Urinary bladder (tissue), 4 donors: ENCODE measurements around the gene GHR. TPM values are rescaled to one million over a fixed set of nuclear protein-coding genes. Genes with fewer than 3 reads are reported as not detected.

ENCODE experiments used
- DNase-seq: peaks from one replicate; pipeline ENCODE4 v3.0.0-alpha.2; 2015; ENCODE audit errors: extremely low spot score
- H3K27ac ChIP-seq: one replicate; pipeline ENCODE4 v1.5.1; 2013; ENCODE audit warnings: low read depth, mild to moderate bottlenecking, moderate library complexity
- H3K36me3 ChIP-seq: one replicate; pipeline ENCODE4 v1.6.1; 2013; ENCODE audit warnings: mild to moderate bottlenecking, moderate library complexity; ENCODE audit not compliant: insufficient read depth
- H3K4me1 ChIP-seq: one replicate; pipeline ENCODE4 v1.6.1; 2013; ENCODE audit warnings: mild to moderate bottlenecking, moderate library complexity; ENCODE audit not compliant: insufficient read depth
- H3K4me3 ChIP-seq: one replicate; pipeline ENCODE4 v1.5.1; 2013; ENCODE audit warnings: low read depth, low read length
- WGBS: extraction: QIAGEN DNeasy Blood & Tissue Kit; methylation state at CpG from one replicate; pipeline ENCODE4 v1.1.7; 2013; 5-methylcytosine and 5-hydroxymethylcytosine counted together
- polyA plus RNA-seq: library from polyadenylated mRNA; stranded (reverse); fragments of 200-250 nt; gene quantifications from one replicate; pipeline ENCODE4 v1.2.3, GENCODE V29; 2013
- total RNA-seq: library from RNA; depleted of rRNA; stranded (reverse); fragments of >200 nt; gene quantifications from one replicate; pipeline ENCODE4 v1.2.3, GENCODE V29; 2014
- donor health status: healthy with polysubstance abuse.
- donor health status: healthy.

GHR gene
- total and polyA plus RNA-seq, 2 donors, result 10.1 to 34.6 TPM

DNA sequence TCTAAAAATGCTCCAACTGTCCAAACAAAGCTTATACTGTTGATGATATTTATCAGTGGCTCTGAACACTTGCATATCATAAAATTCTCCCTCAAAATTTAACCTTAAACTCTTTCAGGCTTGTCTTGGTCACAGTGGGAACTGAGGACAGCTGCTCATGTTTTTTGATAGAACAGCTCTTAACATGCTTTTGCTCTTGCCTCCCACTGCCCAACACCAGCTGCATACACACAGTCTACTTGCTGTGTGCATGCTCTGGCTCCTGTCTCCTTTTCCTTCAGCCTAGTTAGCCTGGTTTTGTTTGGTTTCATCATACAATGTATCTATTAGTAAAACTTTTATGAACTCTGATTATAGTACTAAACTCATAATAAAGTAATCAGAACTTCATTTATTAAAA lies 64.6 kb downstream of the GHR start:
- no peaks in the 10 kb centered on the region for H3K4me1 ChIP-seq
- no peak for DNase-seq
- no peaks in the 10 kb centered on the region for H3K36me3 ChIP-seq
- H3K4me3 ChIP-seq, result no peak overlapping the region
- no peak overlapping the region for H3K27ac ChIP-seq

DNA sequence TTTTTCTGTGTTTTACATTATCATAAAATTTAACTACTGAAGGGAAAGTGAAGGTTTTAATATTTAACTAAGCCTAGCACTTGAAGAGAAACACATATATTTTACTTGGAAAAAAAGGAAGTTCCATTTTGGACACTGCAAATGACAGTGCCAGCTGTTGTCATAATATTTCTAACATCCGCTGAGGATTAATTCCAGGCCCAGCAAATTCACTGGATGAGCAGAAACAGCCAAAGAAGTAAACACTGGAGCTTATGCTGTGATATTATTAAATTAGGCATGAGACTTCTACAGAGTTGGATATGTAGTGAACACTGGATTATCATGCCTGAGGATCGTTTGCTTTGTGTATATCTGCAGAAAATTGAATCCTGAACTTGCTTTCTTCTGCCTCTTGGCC lies 67.6 kb downstream of the GHR start:
- Histone ChIP-seq H3K27ac (no peak overlapping the region), H3K36me3 (no peaks in the 10 kb centered on the region), H3K4me1 (no peaks in the 10 kb centered on the region), H3K4me3 (no peak overlapping the region)
- WGBS, result 26% methylated on average over 2 of the region's 2 CpGs
- no peak for DNase-seq

DNA sequence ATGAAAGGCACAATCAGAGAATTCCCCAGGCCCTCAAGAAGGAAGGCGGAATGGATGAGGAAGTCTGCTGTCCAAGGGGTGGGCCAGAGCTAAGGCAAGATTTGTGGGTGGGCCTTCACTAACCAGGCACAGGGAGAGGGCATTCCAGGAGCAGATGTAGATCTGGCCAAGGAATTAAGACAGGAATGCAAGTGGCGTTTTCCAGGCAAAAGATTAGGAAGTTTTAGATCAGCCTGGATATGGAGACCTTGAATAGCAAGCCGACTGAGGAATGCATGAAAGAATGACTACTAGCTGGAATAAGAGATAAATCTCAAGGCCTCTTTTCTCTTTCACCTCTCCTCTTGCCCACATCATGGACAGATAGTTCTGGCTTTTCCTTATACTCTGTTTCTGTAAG lies 68.5 kb downstream of the GHR start:
- no peak overlapping the region for H3K4me3 ChIP-seq
- no peak for DNase-seq
- H3K36me3 ChIP-seq, result no peaks in the 10 kb centered on the region
- WGBS, result 42% methylated on average over 3 of the region's 3 CpGs
- no peaks in the 10 kb centered on the region for H3K4me1 ChIP-seq
- no peak overlapping the region for H3K27ac ChIP-seq

DNA sequence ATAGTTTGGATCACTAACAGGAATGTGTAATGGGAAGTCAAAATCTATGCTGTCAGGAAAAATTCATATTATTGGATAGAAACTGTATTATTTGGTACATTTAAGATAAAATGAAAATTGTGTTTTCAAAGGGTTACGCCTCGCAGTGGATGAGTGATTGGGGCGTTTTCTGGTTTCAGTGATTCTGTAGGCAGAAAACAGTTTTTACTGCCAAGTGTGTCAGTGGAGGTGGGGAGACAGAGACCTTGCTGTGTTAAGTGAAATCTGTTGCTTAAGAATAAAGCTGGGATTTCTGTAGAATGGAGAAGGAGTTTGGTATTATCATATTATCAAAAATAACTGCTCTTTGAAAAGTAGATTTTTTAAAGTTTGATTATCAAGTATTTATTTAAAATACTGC lies 69.7 kb downstream of the GHR start:
- no peak for DNase-seq
- H3K4me1 ChIP-seq, result no peaks in the 10 kb centered on the region
- H3K36me3 ChIP-seq, result no peaks in the 10 kb centered on the region
- H3K27ac ChIP-seq, result no peak overlapping the region
- H3K4me3 ChIP-seq, result no peak overlapping the region
- 77% methylated on average over 3 of the region's 3 CpGs for WGBS

DNA sequence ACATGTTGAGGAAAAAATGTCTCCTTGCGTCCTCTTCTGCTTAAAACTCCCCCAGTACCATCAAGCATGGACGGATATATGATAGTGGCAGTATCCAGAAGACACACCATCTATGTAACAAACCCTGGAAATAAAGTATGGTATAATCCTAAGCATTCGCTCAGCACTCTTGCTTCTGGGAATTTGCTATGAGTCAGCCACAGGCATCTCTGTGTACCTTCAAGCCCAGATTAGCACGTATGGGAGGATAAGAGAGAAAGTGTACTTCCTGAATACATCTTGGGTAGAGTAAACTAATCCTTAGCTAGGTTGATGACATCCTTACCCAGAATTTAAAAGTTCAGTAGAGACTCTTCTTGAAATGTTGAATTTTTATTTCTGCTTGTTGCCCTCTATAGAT lies 71.2 kb downstream of the GHR start:
- 87% methylated on average over 4 of the region's 4 CpGs for WGBS
- Histone ChIP-seq H3K27ac (no peak overlapping the region), H3K4me3 (no peak overlapping the region), H3K4me1 (no peaks in the 10 kb centered on the region), H3K36me3 (no peaks in the 10 kb centered on the region)
- no peak for DNase-seq

DNA sequence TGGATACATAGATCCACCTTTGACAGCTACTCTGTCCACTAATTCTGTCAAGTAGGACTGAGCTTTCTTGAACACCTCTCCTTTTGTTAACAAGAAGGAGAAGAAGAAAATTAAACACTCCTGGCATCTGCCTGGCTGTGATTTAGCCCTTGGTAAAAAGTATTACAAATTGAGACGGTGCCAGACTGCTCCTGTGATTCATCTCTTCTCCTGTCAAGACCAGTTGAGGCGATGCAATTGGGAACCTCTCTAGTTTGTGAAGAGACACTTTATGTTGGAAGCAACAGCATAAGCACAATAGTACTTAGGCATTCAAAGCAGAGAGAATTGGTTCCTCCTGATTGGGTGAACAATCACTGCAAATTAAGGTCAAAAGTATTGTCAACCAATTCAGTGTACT lies 72.7 kb downstream of the GHR start:
- 49% methylated on average over 2 of the region's 2 CpGs for WGBS
- no peaks in the 10 kb centered on the region for H3K4me1 ChIP-seq
- no peak for DNase-seq
- no peaks in the 10 kb centered on the region for H3K36me3 ChIP-seq
- no peak overlapping the region for H3K27ac ChIP-seq
- H3K4me3 ChIP-seq, result no peak overlapping the region

DNA sequence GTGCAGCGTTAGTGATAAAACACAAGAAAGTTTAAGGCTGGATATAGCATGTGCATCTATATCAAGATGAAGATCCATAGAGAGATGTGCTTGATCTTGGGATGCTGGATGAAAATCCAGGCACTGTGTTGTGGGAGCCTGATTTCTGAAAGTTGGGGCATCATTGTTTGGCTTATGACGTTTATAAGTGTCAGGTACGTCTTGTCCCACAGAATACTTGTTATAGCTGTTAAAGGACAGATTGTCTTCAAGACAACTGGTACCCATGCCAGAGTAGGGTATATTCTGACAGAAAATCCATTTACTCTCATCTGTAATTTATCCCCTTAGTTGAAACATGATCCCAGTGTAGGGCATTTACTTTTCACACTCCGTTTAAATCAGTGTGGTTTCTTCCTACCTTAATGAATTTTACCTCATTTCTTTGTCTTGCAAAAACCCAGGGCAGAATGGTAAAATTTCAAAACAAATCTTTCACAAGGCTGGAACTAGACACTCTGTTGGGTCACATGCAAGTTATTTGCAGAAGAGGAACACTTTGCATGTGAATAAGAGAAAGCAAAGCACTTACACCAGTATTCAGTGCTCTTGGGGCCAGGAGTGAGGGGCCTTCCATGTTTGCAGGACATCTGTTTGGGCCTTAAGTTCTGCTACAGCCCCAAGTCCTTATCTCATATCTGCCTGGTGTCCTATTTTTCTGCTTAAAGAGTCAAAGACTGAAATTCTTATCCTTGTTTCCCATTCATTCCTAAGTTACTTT lies 73.3 kb downstream of the GHR start:
- H3K36me3 ChIP-seq, result no peaks in the 10 kb centered on the region
- 84% methylated on average over 4 of the region's 4 CpGs for WGBS
- no peak for DNase-seq
- H3K27ac ChIP-seq, result no peak overlapping the region
- no peak overlapping the region for H3K4me3 ChIP-seq
- no peaks in the 10 kb centered on the region for H3K4me1 ChIP-seq

DNA sequence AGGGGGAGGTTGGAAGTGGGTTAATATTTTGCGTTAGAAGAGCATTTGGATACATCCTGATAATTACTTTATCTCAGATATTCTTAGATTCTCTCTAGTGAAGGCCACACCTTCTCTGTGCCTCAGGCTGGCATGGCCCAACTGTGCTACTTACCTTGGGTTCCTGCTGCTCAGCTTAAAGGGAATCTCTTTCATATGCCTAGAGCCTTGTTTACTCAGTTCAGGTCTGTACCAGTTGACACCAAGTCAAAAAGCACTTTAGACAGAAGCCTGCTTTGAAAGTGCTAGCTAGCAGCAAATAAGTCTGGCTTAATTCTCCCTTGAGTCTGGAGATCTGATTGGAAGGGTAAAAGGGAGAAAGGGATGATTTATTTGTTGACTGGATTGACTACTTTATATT lies 74.8 kb downstream of the GHR start:
- H3K4me1 ChIP-seq, result peaks cover 1% of the 10 kb centered on the region

DNA sequence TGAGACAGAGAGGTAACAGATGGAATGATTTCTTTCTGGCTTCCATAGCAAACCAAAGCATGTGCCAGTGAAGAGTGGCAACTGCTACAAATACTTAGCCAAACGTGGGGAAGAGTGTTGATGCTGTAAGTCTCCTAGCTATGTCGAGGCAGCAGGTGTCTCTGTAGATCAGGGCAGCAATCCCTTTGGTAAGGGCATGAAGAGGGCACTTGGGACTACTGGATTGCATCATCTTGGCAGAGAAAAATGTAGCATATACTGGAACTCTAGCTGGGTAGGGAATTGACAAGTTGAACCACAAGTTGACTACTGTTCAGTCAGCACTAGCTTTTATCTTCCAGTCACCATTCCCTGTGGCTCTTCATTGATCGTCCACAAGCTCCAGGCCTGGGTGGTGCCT lies 75.8 kb downstream of the GHR start:
- DNase-seq, result no peak
- WGBS, result 81% methylated on average over 3 of the region's 3 CpGs
- Histone ChIP-seq H3K4me3 (no peak overlapping the region), H3K27ac (no peak overlapping the region), H3K4me1 (peaks cover 1% of the 10 kb centered on the region), H3K36me3 (no peaks in the 10 kb centered on the region)

More for the DNA sequence above, 74.8 kb downstream of the GHR start:
- no peak for DNase-seq
- Histone ChIP-seq H3K27ac (no peak overlapping the region), H3K4me3 (no peak overlapping the region), H3K36me3 (no peaks in the 10 kb centered on the region)
- WGBS, result 89% methylated on average over 1 of the region's 1 CpG

DNA sequence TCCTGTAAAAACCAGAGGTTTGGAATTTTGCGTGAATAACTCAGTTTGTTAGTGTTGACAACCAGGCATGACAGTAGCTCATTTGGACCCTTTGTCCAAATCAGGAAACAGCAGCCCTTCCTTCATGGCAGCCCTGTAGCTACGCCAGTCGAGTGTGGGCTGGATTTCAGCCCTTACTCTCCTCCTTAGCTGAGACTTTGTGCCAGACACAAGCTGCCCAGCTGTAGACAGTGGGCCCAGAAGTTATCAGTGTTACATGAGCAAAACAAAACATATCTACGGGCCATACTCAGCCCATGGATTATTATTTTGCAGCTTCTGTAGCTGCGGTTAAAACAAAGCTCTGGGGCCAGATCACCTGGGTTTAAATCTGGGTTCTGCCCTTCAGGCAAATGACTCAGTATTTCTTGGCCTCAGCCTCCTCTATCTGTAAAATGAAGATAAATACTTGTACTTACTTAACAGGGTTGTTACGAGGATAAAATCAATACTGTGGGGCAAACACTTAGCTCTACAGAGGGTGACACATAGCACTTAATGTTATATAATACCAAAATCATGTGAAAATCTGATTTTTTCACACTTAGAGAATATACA lies 76.9 kb downstream of the GHR start:
- 45% methylated on average over 6 of the region's 6 CpGs for WGBS
- no peaks in the 10 kb centered on the region for H3K36me3 ChIP-seq
- DNase-seq, result no peak
- no peak overlapping the region for H3K4me3 ChIP-seq
- H3K27ac ChIP-seq, result no peak overlapping the region
- H3K4me1 ChIP-seq, result peaks cover 1% of the 10 kb centered on the region

DNA sequence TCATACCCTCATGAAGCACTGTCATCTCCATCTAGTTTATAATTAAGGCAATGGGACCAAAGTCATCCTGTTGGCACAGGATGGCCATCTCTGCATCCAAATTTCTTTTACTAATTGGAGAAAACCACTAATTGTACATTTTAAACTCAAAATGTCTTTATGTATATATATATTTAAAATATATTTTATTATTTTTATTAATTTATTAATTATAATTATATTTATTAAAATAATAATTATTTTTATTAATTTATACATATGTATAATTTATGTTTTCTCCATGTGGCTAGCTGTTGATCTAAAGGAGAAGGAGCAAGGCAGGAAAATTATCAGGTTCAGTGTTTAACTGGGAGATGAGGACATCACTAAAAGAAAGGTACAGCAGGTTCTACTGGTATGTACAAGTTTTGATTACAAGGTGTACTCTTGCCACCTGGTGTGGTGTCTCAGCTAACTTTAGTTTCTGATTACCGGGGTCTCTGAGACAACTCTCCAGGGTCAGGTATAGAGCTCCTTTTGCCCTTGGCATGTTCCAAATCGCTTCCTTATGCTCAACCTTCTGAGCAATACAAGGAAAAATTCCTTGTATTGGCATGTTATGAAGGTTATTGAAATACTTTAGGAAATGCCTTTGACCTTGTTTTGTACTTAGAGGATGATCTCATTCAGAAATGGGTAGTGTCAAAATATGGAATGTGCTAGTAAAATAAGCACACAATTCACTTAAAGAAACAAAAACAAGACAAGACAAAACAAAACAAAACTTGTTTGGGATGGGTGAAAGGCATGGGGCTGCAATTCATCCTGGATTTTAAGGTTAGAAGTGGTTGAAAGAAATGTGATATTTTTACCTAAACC lies 79.6 kb downstream of the GHR start:
- no peak overlapping the region for H3K27ac ChIP-seq
- no peak overlapping the region for H3K4me3 ChIP-seq
- WGBS, result 80% methylated on average over 2 of the region's 2 CpGs
- H3K4me1 ChIP-seq, result peaks cover 1% of the 10 kb centered on the region
- DNase-seq, result no peak
- no peaks in the 10 kb centered on the region for H3K36me3 ChIP-seq

DNA sequence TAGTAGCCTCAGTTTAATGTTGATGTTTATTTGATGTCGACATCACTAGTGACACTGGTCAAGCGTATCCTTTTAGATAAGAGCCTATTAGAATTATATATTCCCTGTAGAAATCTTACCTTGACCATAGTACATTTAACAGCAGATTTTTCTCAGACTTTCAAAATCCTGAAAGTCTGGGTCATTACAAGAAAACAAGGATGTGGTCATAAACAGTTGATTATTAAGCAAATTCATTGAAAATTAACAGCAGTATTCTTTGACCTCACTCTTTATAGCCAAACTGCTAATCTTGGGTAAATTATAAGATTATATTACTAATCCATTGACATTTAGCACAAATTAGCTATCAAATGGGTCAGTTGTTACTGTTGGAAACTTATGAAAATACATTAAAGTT lies 83.4 kb downstream of the GHR start:
- Histone ChIP-seq H3K4me3 (no peak overlapping the region), H3K4me1 (peaks cover 1% of the 10 kb centered on the region), H3K27ac (no peak overlapping the region), H3K36me3 (no peaks in the 10 kb centered on the region)
- no peak for DNase-seq
- WGBS, result 90% methylated on average over 2 of the region's 2 CpGs

DNA sequence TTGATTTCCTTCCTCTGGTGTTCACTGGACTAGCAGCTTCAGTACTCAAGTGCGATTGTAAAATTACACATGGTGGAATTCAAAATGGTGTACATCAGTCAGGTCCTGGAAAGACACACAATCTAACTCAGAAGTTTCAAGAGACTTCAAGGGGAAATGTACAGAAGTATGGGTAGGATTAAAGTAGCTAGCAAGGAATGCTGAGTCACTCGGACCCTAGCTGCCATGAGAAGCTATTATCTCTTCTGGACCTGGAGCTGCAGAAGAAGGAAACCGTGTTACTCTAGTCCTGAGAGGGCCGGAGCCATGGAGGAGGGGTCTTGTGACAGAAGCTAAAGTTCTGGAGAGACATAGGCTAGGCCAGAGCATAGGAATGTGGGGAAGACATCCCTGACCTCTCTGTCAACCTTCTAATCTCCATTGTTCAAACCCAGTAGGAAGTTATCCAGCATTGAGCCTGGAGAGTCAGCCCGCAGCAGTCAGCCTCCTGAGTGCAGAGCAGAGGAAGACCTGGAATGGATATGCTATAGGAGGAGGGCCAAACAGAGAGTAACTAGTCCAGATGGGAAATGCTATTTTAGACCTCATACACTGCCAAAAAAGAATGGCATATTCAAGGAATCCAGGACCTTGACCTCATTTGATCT lies 84.3 kb downstream of the GHR start:
- no peak for DNase-seq
- no peaks in the 10 kb centered on the region for H3K36me3 ChIP-seq
- no peak overlapping the region for H3K4me3 ChIP-seq
- 63% methylated on average over 5 of the region's 5 CpGs for WGBS
- no peak overlapping the region for H3K27ac ChIP-seq
- H3K4me1 ChIP-seq, result peaks cover 1% of the 10 kb centered on the region
